Measurements from ENCODE around the gene C14orf180.

The C14orf180 gene

DNA sequence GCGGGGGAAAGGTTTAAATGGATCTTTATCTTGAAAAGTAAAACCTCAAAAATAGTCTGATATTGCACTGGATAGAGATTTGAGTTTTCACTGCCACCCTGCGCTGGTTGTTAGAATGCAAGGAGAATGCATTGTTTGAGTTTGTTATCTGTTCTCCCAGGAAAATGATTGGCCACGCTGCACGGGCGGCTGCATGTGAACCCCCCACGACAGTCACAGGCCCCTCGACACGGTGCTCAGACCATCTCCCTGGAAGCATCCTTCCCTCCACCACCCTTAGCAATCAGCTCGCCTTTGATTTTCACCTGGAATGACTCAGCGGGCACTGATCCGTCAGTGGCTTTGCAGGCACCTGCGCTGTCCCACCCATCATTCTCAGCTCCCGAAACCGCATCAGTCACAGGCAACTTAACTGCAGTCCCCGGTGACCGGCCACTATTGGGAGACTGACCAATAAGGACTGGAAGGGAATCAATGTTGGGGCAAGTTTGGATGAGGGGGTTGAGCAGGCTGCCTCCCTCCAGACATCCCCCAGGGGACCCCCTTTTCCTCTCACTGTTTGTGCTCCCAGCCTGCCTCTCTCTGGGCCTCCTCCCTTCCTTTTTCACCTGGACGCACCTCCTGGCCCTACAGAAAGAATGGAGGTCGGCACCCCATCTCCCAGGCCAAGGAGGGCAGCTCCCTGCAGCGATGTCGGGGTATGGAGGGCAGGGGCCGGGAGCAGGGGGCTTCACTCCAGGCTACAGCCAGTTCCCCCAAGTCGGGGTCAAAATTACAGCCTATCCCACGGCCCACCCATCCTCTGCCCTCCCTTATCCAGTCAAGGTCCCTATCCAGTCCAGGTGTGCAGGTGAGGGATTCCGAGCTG is 28.5 kb upstream of the C14orf180 start:
- no peak for DNase-seq

DNA sequence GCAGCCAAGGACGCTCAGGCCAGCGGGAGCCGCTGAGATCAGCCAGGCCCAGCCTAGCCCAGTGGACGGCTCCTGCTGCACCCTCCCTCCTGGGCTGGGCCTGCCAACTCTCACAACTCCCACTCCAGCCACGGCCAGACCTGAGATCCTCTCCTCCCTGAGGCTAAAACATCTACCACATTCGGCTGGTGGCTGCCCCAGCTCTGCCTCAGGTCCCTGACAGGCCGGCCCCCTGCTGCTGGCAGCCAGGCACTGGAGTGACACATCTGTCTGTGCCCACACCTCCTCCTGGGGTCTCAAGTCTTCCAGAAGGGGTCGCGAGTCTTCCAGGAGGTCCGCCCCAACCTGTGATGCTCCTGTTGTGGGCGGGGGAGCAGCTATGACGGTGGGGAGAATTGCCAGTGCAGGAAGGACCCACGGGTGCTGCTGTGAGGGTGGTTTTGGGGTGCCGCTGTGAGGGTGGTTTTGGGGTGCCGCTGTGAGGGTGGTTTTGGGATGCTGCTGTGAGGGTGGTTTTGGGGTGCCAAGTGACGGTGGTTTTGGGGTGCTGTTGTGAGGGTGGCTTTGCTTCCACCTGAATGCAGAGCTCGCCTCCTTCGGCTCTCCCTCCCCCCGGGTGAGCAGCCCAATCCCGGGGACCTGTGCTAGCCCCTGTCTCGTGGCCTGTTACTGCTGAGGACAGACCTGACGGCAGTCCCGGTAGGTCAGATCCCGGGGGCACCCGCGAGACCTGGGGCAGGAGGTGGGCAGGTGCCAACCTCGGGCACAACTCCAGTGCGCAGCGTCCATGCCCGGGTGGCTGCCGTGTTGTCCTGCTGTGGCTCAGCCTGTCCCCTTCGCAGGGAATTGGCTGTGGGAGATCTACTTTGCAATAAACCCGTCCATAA is 27.5 kb upstream of the C14orf180 start:
- DNase-seq, result no peak

DNA sequence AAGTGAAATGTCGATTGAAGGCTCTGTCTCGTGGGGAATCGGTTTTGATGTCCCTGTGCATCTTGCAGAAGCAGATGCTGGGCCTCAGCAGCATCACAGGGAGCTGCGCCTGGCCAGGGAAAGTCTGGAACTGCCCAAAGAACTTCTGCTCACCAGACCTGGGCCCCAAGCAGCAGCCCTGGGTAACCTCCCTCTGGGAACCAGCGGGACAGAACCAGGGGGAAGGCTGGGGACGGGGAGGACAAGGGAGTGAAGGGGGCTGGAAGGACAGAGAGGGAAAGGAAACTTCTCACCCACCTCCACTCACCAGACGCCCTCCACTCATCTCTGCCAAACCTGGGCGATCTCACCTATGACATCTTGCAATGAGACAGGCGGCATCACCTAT is 26.8 kb upstream of the C14orf180 start:
- no peak for DNase-seq

DNA sequence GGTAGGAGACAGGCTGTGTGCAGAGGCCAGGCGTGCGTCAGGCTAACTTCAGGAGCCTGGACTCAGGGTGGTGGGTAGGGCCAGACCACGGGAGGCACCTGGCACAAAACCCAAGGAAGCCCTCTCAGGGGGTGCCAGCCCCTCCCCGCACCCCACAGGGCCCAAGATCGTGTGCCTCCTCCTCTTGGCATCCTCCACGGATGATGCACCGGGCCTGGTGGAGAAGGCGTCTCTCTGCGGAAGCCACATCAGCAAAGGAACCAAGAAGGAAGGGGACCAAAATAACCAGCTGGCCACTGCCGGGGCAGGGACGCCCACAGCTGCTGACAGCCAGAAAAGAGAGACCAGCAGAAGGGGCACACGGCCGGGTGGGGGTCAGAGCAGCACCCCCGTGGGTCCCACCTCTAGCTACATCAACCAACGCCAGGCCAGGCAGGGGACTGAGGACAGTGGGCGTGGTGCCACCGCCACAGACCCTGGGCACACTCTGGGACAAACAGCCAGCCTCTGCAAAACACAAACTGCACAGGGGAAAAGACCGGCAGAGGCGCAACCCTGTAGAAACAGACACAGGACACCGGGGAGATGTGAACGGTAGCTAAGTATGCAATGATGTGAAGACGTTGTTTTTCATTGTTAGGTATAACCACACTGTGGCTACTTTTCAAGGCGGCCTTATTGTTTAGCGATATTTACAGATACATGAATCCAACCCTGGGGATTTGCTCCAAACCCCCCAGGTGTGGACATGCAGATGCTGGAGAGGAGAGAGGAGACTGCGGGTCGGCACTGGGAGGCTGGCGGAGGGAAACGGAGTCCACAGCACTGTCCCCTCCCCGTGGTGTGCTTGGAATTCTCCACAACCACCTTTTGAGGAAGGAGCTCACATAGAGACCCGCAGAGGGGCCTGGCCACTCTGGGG is 26.1 kb upstream of the C14orf180 start:
- no peak for DNase-seq

DNA sequence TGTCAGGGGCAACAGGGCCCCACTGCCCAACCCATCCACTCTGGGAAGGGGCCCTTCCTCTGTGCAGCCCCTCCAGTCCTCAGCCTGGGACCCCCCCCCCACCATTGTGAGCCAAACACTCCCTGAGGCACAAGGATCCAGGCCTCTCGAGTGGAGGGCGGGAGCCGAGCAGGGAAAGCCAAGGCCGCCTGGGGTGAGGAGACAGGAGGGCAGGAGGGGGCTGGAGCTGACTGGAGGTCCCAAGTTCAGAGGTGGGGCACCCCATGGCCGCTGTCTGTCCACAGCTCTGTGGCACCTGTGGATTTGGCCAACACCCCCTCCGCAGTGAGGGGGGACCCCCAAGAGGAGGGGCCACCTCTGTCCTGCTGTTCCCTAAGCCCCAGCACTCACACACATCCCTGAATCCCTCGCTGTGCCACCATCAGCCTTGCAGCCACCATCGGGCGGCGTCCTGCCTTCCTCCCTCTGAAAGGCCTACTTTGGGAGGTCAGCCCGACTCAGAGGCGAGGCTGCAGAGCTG is 25.4 kb upstream of the C14orf180 start:
- DNase-seq, result no peak

DNA sequence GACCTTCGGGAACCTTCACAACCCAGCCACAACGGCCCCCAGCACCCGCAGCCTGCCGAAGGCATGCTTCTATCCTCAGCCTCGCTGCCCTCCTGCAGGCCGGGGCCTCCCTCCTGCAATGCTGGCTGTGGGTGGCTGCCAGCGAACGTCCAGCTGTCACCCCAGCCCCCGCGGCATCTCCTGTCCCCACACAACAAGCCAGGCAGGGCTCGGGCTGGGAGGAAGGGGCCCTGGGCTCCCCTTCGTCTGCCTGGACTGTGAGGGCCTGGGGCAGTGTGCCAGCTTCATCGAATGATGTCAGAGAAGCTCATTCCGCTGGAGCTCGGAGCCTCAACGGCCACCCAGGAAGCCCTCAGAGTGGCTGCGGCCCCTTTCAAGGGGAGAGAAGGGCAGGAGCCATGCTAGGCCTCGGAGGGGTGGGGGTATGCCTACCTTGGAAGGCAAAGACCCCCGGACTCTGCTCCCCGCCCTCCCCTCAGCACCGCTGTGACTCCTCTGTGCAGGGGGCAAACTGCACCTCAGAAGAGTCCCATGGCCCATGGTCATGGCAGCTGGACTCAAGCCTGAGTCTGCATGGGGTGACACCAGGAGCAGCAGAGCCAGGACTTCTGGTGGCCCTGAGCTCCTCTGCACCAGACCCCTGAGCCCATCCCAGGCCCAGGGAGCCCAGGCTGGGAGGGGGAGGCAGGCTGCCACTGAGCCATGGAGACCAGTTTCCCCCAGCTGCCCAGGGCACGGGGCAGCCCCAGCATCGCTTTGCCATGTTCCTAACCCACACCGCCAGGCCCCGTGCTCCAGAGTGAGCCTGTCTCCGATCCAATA is 24.7 kb upstream of the C14orf180 start:
- no peak for DNase-seq

DNA sequence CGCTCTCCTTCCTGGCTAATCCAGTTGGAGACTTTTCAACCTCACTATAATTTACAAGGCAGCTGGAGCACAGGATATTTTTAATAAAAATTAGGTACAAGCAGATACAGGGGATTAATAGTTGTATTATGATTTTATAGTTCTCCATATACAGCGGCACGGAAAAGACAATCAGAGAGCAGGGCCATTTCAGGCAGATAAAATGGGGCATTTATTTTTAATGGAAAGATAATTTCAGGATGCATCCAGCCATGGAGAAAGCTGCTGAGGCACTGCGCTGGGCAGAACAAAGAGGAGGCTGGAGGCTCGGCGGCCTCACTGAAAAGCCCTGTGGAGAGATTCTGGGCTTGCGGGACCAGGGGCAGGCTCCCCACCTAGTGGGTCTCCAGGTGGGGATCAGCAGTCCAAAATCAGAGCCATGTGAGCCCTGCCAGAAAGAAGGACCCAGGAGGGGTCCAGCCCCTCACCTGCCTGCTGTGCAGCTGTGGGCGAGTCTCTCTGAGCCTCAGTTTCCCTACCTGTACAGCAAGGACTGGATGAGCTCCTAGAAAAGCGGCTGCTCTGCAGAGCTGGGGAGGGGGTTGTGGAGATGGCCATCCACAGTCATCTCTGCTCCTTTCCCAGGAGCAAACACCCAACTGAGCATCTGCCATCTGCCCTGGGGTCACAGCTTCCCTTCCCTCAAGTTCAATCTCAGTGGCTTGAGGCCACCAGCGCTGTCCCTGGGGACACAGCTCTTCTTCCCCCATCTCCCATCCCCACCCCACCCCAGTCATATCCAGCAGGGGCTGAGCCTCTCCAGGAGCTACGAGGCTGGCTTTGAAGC is 23.9 kb upstream of the C14orf180 start:
- no peak for DNase-seq

DNA sequence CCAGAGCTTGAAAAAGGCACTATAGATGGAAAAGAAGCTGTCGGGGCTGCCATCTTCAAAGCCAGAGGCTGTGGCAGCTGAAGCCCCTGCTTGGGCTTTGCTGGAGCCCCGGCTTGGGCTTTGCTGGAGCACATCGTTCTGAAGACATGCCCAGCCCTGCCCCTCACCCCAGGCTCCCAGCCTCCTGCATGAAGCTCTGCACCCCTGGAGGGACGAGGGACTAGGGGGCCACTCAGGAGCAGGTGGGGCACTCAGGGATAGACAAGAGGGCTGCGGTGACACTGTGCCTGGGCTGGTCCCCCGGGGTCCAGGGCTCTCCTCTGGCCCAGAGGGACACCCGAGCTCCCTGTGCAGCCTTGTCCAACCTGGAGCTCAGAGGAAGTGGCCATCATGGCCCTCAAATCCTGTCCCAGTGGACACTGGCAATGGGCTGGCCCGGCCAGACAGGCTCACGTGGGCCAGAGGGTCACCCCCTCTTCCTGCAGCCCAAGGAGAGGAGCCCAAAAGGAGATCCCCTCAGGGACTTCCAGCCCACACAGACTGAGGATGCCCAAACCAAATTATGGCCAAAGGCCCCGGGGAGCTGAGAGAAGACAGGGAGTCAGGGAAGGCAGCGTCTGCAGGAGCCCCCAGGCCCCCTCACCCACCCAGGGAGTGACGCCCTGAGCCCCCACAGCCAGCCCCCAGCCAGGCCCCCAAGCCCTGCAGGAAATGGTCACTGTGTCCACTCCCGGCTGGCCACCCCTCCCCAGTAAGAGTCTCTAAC is 23.1 kb upstream of the C14orf180 start:
- DNase-seq, result no peak

DNA sequence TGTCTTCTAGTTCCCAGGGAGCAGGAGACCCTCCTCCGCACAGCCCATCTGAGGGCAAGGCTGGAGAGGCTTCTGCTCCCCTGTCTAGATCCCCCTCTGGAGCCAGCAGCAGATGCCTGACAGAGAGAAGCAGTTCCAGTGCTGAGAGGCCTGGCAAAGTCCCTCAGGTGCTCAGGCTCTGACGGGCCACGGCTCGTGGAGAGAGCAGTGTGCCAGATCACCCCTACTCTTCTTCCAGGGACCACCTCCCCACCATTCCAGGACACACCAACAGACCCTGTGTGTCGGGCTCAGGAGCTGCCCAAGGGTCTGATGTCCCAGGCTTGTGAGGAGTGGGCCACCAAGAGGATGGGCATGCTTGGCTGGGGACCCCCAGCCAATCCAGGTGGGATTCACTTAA is 22.5 kb upstream of the C14orf180 start:
- DNase-seq, result no peak

DNA sequence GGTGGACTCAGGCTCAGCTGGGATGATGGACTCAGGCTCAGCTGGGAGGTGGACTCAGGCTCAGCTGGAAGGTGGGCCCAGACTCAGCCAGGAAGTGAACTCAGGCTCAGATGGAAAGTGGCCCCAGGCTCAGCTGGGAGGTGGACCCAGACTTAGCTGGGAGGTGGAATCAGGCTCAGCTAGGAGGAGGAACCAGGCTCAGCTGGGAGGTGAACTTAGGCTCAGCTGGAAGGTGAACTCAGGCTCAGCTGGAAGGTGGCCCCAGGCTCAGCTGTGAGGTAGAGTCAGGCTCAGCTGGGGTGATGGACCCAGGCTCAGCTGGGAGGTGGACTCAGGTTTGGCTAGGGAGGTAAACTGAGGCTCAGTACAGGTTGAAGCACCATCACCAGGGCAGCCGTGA is 21.8 kb upstream of the C14orf180 start:
- DNase-seq, result no peak

DNA sequence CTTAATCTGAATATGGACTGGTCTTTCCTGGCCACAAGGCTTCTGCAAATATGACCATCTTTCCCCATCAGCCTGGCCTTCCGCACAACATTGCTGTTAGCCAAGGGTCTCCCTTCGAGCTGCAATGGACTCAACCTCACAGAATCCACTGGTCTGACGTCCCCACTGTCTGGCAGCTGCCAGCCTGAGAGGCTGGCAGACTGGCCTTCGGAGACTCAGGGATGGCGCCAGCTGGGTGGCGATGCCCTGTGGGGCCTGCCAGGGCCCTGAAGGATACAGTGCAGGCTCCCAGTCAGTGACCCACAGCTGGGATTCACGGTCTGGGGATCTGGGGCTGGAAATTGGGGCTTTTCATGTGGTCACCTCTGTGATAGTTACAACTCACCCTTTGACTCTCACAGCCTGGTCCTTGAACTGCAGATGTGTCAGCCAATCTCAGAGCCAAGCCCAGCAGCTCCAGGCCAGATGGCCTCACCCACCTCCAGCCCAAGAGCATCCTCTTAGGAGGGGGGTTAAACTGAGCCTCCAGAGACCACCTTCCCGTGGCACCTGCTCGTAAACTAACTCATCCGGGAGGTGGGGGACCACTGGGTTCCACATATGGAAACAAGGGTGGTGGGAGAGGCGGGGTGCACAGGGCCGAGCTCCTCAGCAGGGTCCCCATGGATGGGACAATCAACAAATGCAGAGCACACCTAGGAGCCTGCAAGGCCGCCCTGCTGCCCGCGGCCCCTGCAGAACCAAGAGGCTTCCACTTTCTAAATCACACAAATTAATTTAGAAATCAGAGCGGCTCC is 21.1 kb upstream of the C14orf180 start:
- no peak for DNase-seq

DNA sequence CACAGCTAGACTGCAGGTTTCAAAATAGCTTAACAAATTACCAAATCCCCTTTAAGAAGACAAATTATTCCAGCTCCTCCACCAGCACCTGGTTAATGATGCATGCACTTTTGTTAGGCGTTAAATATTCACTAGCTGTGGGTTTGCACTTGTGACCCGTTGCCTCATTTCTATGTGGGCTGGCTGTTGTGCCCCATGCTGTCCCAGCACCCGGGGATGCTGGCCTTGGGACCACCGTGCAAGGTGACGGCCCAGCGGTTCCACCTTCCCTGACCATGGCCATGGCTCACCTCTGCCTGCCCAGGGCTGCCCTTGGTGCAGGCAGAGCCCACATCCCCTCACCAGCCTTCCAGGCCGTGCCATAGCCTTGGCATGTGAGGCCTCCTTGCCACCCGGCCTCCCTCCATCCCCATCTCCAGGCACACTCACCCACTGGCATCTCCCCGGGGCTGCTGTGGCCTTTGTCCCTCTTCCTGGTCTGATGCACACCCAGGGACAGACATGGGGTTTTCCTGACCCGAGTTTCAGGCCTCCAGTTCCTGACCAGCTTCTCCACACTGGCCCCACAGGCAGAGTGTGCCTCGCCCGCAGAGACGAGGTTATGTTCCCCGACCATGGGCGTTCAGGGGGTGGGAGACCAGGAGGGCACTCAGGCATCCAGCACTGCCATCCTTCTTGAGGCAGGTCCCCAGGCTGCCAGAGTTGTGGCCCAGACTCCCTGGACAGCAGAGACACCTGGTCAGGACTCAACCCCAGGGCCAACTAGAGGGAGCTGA is 20.3 kb upstream of the C14orf180 start:
- DNase-seq, result no peak

DNA sequence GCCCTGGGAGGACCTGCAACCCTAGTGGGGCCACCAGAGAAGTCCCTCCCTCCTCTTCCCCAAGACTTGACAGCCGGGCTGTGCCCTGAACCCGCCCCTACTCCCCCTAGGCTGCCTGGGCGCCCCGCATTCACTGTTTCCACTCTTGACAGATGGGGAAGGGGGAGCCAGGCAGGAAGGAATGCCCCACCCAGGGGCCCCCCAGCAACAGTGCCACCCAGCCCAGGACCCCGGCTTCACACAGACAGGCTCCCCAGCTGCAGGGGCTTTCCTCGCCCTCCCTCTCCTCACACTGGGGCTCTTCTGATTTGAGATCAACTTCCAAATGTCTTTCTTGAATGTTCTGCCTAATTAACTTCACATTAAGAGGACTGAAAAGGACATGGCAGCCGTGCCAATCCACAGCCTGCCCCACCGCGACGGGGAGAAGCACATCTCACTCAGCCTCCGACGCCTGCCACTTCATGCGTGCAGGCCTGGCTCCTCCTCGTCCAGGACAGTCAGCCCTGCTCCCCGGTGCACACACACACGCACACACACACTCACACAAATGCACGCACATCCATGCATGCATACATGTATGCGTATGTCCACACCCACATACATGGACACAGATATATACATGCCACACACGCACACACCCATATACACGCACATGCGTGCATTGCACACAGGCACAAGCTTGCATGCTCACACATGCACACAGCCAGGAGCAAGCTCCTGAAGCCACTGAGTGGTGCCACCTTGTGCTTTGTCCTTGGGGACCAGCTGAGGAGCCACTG is 19.6 kb upstream of the C14orf180 start:
- no peak for DNase-seq

DNA sequence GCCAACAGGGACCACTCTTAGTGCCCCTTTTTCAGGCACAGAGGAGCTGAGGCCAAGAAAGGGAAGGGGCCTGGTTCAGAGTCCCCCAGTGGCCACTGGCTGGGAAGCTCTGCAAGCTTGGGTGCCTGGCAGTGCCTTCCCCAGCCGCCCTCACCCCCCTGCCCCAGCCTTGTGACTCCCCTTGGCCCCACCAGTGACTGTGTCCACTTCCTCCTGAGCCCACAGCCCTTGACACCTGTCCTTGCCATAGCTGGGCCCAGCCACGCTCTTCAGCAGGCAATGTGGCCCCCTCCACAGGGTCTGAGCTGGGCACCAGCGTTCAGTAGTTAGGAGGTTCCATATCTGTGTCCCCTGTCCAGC is 19.0 kb upstream of the C14orf180 start:
- DNase-seq, result no peak

DNA sequence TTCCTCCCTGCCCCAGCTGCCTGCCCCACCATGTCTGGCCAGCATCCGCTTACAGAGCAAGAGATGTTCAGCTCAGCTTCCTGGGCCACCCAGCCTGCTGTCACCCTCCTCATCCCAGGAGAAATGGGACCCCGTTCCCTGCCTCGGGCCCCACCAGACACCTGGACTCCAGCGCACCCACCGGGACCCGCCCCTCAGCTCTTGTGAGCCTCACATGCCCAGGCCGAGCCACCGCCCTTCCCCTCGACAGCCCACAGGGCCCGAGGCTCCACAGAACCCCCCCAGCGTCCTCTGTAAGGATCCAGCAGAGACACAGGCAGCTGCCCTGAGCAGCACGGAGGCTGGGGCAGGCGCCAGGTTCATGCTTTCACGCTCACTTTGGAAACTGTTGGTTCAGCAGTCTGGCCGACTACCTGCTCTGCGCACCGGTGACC is 18.4 kb upstream of the C14orf180 start:
- DNase-seq, result no peak

DNA sequence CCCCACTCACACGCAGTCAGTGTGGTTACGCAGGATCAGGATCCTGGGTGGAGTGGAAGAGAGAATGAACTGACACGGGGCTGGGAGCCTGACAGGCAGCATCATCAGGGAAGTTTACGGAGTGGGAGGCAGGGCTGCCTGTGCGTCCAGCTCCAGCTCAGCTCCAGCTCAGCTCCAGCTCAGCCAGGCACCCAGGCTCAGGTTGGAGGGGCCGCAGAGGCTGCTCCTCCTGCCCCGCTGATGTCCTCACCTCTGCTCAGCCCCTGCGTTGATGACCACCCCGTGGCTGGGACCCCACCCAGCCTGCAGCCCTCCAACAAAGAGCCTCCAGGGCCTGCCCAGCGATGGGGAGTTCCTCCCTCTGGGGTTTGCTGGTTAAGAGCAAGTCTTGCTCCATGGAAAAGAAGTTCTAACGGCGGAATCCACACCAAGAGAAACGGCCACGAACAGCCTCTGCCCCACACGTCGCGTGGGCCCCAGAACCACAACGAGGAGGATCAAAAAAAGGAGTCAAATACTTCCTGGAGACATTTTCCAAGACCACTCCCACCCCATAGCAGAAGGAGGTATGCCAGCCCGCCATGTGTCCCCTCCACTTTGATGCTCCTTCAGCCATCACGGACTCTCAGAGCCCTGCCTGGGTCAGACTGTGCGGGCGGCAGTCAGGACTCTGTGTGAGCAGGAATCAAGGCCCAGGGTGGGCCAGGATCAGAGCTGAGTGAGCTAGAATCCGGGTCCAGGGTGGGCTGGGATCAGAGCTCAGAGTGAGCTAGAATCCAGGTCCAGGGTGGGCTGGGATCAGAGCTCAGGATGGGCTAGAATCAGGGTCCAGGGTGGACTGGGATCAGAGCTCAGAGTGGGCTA is 17.7 kb upstream of the C14orf180 start:
- DNase-seq, result no peak

DNA sequence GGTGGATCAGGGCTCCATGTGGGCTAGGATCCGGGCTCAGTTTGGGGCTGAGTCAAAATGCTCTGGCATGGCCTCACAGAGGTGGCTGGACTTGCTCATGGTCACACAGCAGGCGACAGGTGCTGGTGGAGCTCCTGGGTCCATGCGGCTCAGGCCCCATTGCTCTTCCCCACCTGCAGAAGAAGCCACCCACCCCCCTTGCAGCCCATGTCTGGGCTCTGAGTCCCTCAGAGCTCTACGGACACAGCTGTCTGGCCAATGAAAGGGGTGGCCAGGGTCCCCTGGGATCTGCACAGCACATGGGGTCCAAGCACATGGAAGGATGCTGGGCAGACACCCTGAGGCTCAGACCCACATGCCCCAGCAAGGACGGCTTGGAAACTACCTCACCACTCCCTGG is 17.0 kb upstream of the C14orf180 start:
- no peak for DNase-seq
